Measurements from ENCODE around the gene VMP1. TPM values are rescaled to one million over a fixed set of nuclear protein-coding genes. Genes with fewer than 3 reads are reported as not detected.
"Not testable (repeated sequence)": the region's sequence is repeated elsewhere in the genome, so short reads cannot be mapped to it uniquely, and the experiment has no call there.

VMP1 gene
- total RNA-seq, 1 donor from 2014 or later, result 218 TPM

DNA sequence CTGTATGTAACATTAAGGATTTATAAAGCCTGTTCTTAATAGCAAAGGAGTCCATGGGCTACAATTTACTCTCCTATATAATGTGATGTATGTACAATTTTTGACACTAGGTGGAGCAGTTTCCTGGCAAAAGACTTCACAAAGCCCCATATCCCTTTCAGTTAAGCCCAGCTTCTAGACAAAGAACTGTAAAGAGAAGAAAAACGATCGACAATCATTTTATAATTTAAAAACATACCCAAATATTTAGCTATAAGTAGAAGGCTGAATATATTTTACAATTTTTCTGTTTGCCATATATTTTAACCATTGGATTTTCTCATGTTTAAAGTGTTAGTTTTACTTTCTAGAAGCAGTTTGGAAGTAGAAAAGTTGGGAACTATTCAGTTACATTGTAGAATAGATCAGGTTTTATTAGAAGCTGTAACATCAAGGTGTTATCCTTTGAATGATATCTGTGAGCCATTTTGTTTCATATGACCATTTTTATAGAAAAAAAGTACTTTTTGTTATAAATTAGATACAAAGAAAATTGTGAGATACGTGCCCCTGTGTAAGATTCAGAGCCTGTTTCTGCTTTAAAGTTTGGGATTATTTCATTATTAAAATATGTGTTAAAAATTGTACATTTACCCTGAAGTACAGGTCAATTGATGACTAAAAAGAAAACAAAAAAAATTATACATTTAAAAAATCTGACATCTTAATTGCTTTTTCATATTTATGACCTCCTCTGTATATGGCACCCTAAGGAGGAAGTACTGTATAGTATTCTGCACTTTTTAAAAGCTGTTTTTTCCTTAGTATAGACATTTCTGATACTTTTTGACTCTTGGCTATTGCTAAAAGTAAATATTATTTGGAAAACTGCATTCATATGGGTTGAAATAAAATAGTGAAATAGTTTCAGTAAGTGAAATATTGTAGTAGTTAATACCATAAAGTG lies 46.3 kb downstream of the VMP1 start:
- DNase-seq (ENCODE audit: extremely low read depth, low read depth, low spot score), result no peak

DNA sequence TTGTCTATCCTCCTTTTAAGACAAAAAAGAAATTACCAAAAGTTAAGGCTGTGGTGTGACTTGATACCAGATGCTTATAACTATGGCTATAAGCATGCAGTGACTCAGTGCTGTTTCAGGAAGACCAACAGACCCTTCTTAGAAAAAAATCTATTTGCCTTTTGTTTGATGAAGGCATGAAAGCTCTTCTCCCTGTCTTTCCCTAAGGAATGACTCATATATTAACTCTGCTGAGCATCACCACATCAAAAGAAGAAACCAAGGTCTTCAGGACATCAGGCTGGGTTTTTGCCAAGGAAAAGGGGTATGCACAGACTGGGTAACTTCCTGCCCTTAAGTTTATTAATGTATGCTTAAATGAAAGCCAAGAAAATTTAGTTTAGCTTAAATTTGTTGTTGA lies 47.1 kb downstream of the VMP1 start:
- no peak for DNase-seq (ENCODE audit: extremely low read depth, low read depth, low spot score)

DNA sequence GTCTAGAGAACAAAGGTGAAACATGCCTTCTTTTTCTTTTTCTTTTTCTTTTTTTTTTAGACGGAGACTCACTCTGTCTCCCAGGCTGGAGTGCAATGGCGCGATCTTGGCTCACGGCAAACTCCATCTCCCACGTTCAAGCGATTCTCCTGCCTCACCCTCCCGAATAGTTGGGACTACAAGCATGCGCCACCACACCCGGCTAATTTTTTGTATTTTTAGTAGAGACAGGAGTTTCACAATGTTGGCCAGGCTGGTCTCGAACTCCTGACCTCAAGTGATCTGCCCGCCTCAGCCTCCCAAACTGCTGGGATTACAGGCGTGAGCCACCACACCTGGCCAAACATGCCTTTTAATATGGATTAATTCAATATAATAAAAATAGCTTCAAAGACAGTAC lies 47.6 kb downstream of the VMP1 start:
- DNase-seq (ENCODE audit: extremely low read depth, low read depth, low spot score), result not testable (repeated sequence)

DNA sequence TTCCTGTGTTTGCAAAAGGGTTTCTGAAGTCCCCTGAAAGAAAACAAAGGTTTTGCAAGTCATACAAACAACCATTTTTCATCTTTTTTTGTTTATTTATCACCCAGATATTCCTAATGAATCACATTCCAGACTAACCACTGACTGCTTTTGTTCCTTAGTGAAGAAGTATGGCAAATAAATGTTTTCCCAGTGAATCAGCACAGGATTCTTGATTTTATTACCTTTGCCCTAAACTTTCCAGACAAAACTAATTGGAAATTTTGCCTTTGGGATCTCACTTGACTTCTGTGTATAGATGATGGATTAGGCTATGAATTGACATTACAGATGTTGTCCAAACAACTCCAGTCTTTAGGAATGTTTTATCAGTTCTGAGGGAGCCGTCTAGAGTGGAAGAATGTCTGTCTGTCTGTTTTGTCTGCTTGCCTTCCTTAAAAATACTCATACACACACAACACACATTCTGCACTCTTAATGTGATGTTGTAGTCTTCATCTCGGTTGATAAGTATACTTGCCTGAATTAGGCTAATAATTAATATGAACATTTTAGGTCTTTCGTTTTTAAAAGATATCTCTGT lies 48.9 kb downstream of the VMP1 start:
- no peak for DNase-seq (ENCODE audit: extremely low read depth, low read depth, low spot score)

DNA sequence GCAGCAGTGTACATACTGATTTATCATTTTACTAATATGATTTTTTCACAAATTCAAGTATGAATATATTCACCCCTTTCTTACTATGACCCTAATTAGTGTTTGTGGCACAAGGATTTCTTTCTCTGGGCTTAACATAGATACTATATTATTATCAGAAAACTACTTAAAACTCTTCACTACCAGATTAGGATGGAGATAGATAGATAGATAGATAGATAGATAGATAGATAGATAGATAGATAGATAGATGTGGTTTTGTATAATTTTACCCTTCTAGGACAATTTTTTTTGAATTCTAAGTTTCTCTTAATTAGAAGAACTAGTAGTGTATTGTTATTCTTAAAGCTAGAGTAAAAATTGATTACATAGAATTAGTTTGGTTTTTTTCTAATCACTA lies 49.6 kb downstream of the VMP1 start:
- DNase-seq (ENCODE audit: extremely low read depth, low read depth, low spot score), result no peak

DNA sequence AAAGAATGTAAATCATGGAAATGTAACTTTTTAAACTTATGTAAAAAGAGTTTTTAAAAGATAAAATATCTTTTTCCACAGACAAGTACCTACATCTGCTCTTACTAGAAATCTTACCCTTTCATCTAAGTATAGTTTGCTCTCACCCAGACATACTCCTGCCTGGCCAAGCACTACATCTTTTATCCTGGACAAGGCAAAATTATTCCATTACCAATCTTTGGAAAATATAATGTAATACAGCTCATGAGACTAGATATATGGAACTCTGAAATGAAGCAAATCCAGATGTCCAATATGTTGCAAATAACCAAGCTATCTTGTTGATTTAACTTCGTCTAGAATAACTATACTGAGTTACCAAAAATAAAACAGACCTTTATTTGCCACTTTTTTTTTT lies 50.0 kb downstream of the VMP1 start:
- DNase-seq (ENCODE audit: extremely low read depth, low read depth, low spot score), result no peak

DNA sequence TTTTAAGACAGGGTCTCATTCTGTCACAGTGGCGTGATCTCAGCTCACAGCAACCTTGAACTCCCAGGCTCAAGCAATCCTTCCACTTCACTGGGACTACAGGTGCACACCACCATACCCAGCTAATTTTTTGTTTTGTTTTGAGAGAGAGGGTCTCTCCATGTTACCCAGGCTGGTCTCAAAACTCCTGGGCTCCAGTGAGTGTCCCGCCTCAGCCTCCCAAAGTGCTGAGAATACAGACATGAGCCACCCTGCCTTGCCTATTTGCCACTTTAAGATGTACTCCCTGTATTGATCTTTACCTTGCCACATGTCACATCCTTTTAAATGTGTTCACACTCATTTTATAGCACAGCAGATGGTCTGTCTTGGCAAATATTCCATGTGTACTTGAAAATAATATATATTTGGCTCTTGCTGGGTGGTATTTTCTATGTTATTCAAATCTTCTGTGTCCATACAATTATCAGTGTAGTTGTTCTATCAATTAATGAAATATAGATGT lies 50.5 kb downstream of the VMP1 start:
- no peak for DNase-seq (ENCODE audit: extremely low read depth, low read depth, low spot score)

DNA sequence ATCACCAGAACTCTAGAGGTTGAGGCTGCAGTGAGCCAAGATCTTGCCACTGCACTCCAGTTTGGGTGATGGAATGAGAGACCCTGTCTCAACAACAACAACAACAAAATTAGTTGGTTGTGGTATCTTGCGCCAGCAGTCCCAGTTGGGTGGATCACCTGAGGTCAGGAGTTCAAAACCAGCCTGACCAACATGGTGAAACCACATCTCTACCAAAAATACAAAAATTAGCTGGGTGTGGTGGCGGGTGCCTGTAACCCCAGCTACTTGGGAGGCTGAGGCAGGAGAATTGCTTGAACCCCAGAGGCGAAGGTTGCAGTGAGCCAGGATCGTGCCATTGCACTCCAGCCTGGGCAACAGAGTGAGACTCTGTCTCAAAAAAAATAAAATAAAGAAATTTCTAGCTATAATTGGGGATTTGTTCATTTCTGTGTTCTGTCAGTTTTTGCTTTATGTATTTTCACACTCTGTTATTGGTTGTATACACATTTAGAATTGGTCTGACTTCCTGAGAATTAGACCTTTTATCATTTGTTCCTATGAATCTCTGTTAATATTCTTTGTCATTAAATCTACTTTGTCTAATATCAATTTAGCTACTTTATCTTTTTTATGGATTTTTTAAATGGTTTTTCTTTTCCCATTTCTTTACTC lies 51.7 kb downstream of the VMP1 start:
- not testable (repeated sequence) for DNase-seq (ENCODE audit: extremely low read depth, low read depth, low spot score)

DNA sequence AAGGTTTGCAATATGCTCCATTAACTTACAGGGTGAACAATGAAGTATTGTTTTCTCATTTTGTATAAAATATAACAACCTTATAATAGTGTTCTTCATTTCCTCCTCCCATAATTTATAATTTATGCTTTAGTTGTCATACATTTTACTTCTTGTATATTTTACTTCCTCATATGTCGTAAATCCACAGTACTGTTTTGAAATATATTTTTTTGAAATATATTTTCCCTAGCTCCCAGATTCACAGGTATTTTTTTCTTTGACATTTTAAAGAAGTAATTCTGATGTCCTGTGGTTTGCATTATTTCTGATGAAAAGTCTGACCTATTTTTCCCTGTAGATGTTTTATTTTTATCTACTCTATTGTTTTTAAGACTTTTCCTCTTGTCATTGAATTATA lies 52.7 kb downstream of the VMP1 start:
- DNase-seq (ENCODE audit: extremely low read depth, low read depth, low spot score), result no peak

DNA sequence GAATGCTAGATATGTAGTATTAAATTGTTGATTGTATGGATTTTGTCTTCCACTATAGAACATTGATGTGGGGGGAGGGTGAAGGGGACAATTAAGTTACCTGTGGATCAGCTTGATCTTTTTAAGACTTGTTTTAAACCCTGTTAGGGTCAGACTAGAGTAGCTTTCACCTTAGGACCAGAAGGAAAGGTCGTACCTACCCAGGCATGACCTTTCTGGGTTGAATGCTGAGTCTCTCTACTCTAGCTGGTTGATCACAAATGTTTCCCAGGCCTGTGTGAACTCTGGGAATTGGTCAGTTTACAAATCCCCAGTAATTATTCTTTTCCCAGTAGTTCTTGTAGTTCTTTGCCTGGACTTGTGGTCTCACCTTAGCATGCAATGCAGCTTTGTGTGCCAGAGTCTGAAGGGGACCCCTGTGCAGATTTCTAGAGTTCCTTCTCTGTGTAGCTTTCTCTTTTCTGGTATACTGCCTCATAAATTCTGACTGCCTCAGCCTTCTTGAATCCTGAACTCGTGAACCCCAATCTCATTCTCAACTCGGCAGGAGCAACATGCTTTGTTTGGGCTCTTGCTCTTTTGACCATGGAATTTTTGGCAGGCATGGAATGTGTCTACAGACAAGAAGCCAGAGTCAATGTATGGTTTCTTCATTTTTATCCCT lies 54.1 kb downstream of the VMP1 start:
- no peak for DNase-seq (ENCODE audit: extremely low read depth, low read depth, low spot score)

DNA sequence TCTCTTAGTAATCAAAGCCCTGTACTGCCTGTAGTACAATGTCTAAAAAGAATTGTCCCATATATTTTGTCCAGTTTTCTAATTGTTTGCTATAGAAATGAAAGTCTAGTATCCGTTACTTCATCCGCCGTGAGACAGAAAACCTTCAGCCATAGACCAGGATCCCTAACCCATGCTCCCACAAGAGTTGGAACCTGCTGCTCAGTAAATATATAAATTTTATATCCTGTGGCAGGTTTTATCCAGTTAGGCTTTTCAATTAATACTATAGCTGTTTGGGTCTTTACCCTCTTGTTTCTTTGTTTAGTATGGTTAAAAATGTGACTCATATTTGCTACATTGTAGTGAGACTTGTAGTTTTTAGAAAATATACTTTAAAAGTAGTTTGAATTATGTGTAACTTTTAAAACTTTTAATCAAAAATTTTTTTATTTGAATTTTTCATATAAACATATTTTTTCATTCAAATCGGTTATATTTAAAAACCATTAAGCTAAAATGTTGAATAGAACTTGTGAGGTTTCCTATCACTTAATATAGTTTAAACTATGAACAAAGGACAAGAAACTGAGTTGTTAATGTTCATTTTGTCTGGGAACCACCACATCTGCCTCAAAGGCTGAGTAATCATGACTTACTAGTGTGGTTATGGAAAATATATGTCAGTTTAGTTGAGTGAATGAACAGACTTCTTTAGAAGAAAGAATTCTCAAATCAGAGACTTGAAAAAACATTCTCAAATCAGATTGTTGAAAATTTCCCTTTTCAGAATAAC lies 54.8 kb downstream of the VMP1 start:
- DNase-seq (ENCODE audit: extremely low read depth, low read depth, low spot score), result no peak

DNA sequence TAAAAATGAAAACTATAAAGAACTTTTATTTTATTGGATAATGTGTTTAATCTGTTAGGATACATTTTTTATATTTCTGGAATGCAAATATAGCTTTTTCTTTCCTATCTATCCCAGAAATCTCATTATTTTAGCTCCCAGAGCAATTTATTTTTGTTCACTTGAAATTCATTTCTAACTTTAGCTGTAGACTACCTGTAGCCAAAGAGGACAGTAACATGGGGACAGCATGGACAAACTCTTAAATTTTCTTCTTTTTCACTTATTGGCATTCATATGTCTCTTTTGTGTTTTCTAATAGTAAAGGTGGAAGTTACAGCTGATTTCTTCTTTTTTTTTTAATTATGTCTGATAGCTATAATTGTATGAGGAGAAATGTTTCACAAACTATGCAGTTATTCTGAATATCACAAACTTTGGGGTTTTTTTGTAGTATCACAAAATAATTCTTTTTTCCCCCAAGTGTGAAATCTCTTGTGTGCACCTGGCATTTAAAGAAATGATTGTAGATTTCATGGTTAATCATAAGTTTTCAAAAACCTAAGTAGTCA lies 55.4 kb downstream of the VMP1 start:
- DNase-seq (ENCODE audit: extremely low read depth, low read depth, low spot score), result no peak

DNA sequence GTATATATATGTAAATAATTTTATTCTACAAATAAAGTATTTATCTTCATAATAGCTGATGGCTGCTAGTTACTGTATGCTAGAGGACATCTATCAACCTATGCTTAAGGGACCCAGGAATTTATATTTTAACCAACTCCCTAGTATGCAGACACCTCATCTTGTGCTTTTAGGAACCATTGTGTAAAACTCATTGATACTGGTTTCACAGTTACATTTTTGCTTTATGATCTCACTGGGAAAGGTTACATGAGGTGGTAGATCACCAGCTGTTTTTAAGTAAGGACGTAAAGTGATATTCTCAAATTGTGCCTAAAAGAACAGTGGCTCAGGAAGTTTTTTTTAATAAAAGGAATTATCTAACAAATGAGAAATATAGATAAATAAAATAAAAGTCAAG lies 56.4 kb downstream of the VMP1 start:
- DNase-seq (ENCODE audit: extremely low read depth, low read depth, low spot score), result no peak

DNA sequence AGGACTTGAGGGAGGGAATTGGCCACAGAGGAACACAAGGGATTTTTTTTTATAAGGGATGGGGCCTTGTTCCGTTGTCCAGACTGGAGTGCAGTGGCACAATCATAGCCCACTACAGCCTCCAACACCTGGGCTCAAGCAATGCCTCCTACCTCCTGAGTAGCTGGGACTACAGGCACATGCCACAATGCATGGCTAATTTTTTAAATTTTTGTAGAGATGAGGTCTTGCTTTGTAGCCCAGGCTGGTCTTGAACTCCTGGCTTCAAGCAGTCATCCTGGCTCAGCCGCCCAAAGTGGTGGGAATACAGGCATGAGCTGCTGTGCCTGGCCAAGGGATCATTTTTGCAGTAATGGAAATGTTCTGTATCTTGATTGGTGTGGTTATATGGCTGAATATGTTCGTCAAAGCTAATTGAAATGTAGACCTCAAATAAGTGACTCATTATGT lies 56.9 kb downstream of the VMP1 start:
- DNase-seq (ENCODE audit: extremely low read depth, low read depth, low spot score), result no peak

DNA sequence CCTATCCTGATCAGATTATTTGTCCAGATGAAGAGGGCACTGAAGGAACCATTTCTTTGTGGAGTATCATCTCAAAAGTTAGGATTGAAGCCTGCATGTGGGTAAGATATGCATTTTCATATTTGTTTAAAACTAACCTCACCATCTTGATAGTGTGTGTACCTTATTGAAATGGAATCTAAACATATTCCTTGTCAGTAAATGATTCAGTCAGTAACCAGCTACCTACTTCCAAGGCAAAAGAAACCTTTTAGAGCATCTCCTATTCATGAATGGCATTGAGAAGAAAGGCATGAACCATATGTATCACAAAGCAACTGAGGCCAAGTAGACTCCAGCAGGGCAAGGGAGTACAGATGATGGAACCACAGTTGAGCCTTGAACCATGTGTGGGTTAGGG lies 57.6 kb downstream of the VMP1 start:
- DNase-seq (ENCODE audit: extremely low read depth, low read depth, low spot score), result no peak

DNA sequence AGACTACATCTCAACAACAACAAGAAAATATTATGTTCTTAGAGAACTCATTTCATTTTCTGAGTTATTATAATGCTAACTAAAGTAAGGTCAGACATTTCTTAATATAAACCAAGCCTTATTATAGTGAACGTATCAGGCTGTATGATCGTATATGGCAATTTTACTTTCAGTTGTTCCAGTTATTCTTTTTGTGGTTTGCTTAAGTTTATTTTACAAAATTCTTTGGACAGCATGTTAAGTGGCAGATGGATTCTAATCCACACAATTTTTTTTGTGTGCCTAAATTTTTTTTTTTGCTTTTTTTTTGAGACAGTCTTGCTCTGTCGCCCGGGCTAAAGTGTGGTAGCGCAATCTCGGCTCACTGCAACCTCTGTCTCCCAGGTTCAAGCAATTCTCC lies 59.0 kb downstream of the VMP1 start:
- DNase-seq (ENCODE audit: extremely low read depth, low read depth, low spot score), result no peak

DNA sequence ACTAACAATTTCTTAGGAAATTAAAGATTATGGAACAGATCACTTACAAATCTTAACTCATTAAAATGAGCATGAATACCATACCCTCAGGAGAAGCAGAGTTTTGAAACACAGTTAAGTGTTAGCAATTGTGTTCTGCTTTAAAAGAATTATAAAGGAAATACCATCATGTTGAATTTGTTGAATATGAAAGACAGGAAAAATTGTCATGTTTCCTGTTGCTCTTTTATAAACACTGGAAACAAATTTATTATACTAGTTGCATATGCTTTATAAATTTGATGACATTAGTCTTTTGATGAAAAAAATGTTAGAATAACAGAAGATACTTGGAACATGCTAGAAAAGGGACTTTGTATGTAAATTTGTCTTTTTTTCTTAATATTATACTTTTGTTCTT lies 59.7 kb downstream of the VMP1 start:
- DNase-seq (ENCODE audit: extremely low read depth, low read depth, low spot score), result no peak

DNA sequence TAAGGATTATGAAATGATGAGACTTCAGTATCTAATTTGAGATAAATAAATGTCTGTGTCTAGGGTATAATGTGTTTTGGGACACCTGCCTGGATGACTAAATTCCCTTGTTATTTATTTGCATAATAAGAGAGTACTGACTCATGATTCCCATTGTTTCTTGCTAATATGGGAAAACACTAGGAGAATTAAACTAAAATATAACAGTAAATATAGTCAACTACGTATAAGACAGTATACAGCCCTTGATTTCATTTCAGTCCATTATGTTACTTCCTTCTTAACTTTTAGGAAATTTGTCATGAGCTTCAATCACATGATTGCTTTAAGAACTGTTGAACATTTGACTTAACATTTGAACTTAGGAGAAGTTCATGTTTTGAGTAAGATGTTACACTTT lies 62.4 kb downstream of the VMP1 start:
- no peak for DNase-seq (ENCODE audit: extremely low read depth, low read depth, low spot score)

DNA sequence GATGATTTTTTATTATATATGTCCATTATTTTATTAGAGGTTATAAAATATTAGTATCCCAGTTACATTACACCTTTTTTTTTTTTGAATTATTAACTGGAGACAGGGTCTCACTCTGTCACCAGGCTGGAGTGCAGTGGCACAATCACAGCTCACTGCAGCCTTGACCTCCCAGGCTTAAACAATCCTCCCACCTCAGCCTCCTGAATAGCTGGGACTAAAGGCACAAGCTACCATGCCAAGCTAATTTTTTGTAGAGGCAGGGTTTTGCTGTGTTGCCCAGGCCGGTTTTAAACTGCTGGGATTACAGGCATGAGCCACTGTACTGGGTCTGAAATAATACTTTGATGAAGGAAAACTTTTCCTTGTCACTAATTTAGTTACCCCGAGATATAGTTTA lies 63.6 kb downstream of the VMP1 start:
- no peak for DNase-seq (ENCODE audit: extremely low read depth, low read depth, low spot score)

DNA sequence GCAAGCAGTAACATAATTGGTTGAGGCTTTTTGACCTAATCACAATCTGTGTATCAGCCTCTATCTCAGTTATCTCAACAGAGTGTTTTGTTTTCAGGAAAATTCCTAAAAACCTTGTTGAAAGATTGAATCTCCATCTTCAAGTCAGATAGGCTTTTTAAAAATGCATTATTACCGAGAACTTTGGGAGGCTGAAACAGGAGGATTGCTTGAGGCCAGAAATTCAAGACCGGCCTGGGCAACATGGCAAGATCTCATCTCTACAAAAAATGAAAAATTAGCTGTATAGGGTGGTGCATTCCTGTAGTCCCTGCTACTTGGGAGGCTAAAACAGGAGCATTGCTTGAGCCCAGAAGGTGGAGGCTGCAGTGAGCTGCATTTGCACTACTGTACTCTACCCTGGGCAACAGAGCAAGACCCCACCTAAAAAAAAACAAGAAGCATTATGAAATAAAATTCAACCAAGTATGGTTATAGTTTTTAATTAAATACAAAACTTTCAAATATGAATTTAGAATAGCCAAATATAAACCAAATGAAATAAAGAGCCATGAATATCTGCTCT lies 68.4 kb downstream of the VMP1 start:
- DNase-seq (ENCODE audit: extremely low read depth, low read depth, low spot score), result no peak

All from glomerular endothelial cell (primary cell).